Gastrocnemius medialis (tissue), 4 donors: ENCODE data around the gene CREG1. TPM values are rescaled to one million over a fixed set of nuclear protein-coding genes. Genes with fewer than 3 reads are reported as not detected.

Experiments used
- ATAC-seq, 2 donors: fragments of 150-250 bp; one replicate each; pipeline ENCODE4 v1.9.1; 2016
- DNase-seq, 2 donors: peaks; one replicate each; pipeline ENCODE4 v3.0.0-alpha.2; 2019
- H3K27ac ChIP-seq, 4 donors: fragments of 200-600 bp; sonication (generic); 1 replicate in 1 of 4; 2 replicates in 3 of 4; pipeline ENCODE4 v1.5.1; 2016 to 2018; ENCODE audit warnings: mild to moderate bottlenecking in 2 of 4, moderate library complexity in 1 of 4
- H3K27me3 ChIP-seq, 3 donors: fragments of 200-600 bp; sonication (generic) in 2 of 3; 1 replicate in 1 of 3; 2 replicates in 2 of 3; pipeline versions ENCODE4 v1.5.1 to v1.6.0; 2016 to 2019; ENCODE audit warnings: mild to moderate bottlenecking in 1 of 3, moderate library complexity in 1 of 3
- H3K36me3 ChIP-seq, 2 donors: fragments of 200-600 bp; sonication (generic) in 1 of 2; one replicate each; pipeline ENCODE4 v1.5.1; 2017 to 2018
- H3K4me1 ChIP-seq, 2 donors: fragments of 200-600 bp; sonication (generic) in 1 of 2; one replicate each; pipeline ENCODE4 v1.5.1; 2016 to 2017; ENCODE audit warnings: mild to moderate bottlenecking in 2 of 2
- H3K4me3 ChIP-seq, 4 donors: fragments of 200-600 bp; sonication (generic) in 3 of 4; 1 replicate in 1 of 4; 2 replicates in 3 of 4; pipeline ENCODE4 v1.5.1; 2016 to 2019; ENCODE audit warnings: mild to moderate bottlenecking in 2 of 4
- H3K9me3 ChIP-seq, 3 donors: fragments of 200-600 bp; sonication (generic) in 2 of 3; 1 replicate in 1 of 3; 2 replicates in 2 of 3; pipeline ENCODE4 v1.5.1; 2016 to 2019
- CTCF ChIP-seq, 5 experiments: fragments of 450-650 bp in 3 of 5; fragments of 200-600 bp in 2 of 5; sonication (generic) in 2 of 5; IDR thresholded peaks in 4 of 5; conservative IDR thresholded peaks in 1 of 5; 1 replicate in 4 of 5; 2 replicates in 1 of 5; pipeline ENCODE4 v1.5.1; 2016 to 2019; ENCODE audit warnings: antibody characterized with exemption in 5 of 5, mild to moderate bottlenecking in 3 of 5, moderate library complexity in 3 of 5
- POLR2A ChIP-seq, 2 donors: fragments of 450-650 bp; IDR thresholded peaks; one replicate each; pipeline ENCODE4 v1.6.1; 2017; ENCODE audit warnings: antibody characterized with exemption in 2 of 2, mild to moderate bottlenecking in 2 of 2, moderate library complexity in 2 of 2
- in situ Hi-C, 4 donors: fragments of 200-750 bp; cut with MboI; loops; one replicate each; pipeline versions ENCODE4 v1.15.0 to v1.8.0; 2017; ENCODE audit warnings: low sequenced_read_pairs in 4 of 4
- intact Hi-C: fragments of 100-400 bp; cut with DNase I; formaldehyde crosslinking; loops from one replicate; pipeline ENCODE4 v1.15.1; 2023; ENCODE audit warnings: low total_unique reads
- total RNA-seq, 4 donors: library from RNA; depleted of rRNA; stranded (reverse); fragments of >200 nt; gene quantifications; one replicate each; pipeline versions ENCODE4 v1.1.0 to v1.2.3, GENCODE V29; 2016

CREG1 gene
- total RNA-seq, 4 donors from 2014 or later, result 69.9 to 99.6 (median 80.7) TPM

GRCh38 chr1:167529829-167530474, 23.6 kb downstream of the CREG1 start:
- Histone ChIP-seq H3K27ac (no peak overlapping the region), H3K36me3 (no peaks in the 10 kb centered on the region), H3K4me3 (no peak overlapping the region), H3K4me1 (no peaks in the 10 kb centered on the region), H3K9me3 (no peaks in the 10 kb centered on the region), H3K27me3 (no peaks in the 10 kb centered on the region)
- no peak for ATAC-seq
- no peak for DNase-seq
- intact Hi-C loops, result loop anchor here (5.0 kb wide), 3 partner anchors 73 to 463 kb away; no protein-coding TSS in a partner anchor
- in situ Hi-C loops, result loop anchor here (10.0 to 25.0 kb wide), 4 partner anchors 125 to 468 kb away; no protein-coding TSS in a partner anchor
- TF ChIP-seq CTCF (IDR thresholded peaks at IDR 0.05 in 4 of 5, conservative IDR thresholded peaks at IDR 0.05 in 1 of 5), result no peak
- no peak for TF ChIP-seq POLR2A (IDR thresholded peaks at IDR 0.05)

- Histone ChIP-seq H3K27ac (no peak overlapping the region), H3K4me1 (no peaks in the 10 kb centered on the region), H3K9me3 (no peaks in the 10 kb centered on the region), H3K36me3 (no peaks in the 10 kb centered on the region), H3K4me3 (no peak overlapping the region), H3K27me3 (no peaks in the 10 kb centered on the region)
- DNase-seq, result no peak
- ATAC-seq, result no peak
- intact Hi-C loops, result no loop called here
- in situ Hi-C loops, result loop anchor here in 3 of 4 donors (25.0 kb wide), 2 partner anchors 266 to 466 kb away; no protein-coding TSS in a partner anchor
- TF ChIP-seq CTCF (IDR thresholded peaks at IDR 0.05 in 4 of 5, conservative IDR thresholded peaks at IDR 0.05 in 1 of 5), result no peak
- TF ChIP-seq POLR2A (IDR thresholded peaks at IDR 0.05), result no peak
Measured at GRCh38 chr1:167528057-167528728, 25.4 kb downstream of the CREG1 start.

GRCh38 chr1:167526667-167527383, 26.7 kb downstream of the CREG1 start:
- no peak overlapping the region for H3K27ac ChIP-seq
- no peak for TF ChIP-seq CTCF (IDR thresholded peaks at IDR 0.05 in 4 of 5, conservative IDR thresholded peaks at IDR 0.05 in 1 of 5)
- no peak for TF ChIP-seq POLR2A (IDR thresholded peaks at IDR 0.05)
- in situ Hi-C loops (loop anchor here in 3 of 4 donors (25.0 kb wide), 2 partner anchors 265 to 465 kb away; no protein-coding TSS in a partner anchor), intact Hi-C loops (no loop called here)
- ATAC-seq, result no peak
- H3K4me1 ChIP-seq, result no peaks in the 10 kb centered on the region
- H3K9me3 ChIP-seq, result no peaks in the 10 kb centered on the region
- no peaks in the 10 kb centered on the region for H3K36me3 ChIP-seq
- H3K4me3 ChIP-seq, result no peak overlapping the region
- no peak for DNase-seq
- no peaks in the 10 kb centered on the region for H3K27me3 ChIP-seq

- intact Hi-C loops, result no loop called here
- Histone ChIP-seq H3K4me3 (no peak overlapping the region), H3K9me3 (no peaks in the 10 kb centered on the region), H3K36me3 (no peaks in the 10 kb centered on the region), H3K4me1 (no peaks in the 10 kb centered on the region), H3K27ac (no peak overlapping the region), H3K27me3 (no peaks in the 10 kb centered on the region)
- ATAC-seq (no peak), DNase-seq (no peak)
- TF ChIP-seq CTCF (IDR thresholded peaks at IDR 0.05 in 4 of 5, conservative IDR thresholded peaks at IDR 0.05 in 1 of 5) (no peak), POLR2A (IDR thresholded peaks at IDR 0.05) (no peak)
- in situ Hi-C loops, result loop anchor here in 3 of 4 donors (25.0 kb wide), 2 partner anchors 262 to 462 kb away; no protein-coding TSS in a partner anchor
Measured at GRCh38 chr1:167524651-167525050, 28.9 kb downstream of the CREG1 start.
